HFFc6 (cell line): ENCODE data around the gene ZSCAN21. TPM values are rescaled to one million over a fixed set of nuclear protein-coding genes. Genes with fewer than 3 reads are reported as not detected.

Source experiments
- DNase-seq: peaks from one replicate; pipeline ENCODE4 v3.0.0-alpha.2; 2018
- H3K27ac Mint-ChIP-seq: 2 replicates; pipeline ENCODE4 v1.8.0; 2020; ENCODE audit warnings: mild to moderate bottlenecking, mixed read lengths
- H3K27me3 Mint-ChIP-seq: 2 replicates; pipeline ENCODE4 v1.8.0; 2021; ENCODE audit warnings: mild to moderate bottlenecking, moderate library complexity, mixed read lengths; ENCODE audit not compliant: insufficient read depth
- H3K36me3 Mint-ChIP-seq: 2 replicates; pipeline ENCODE4 v1.8.0; 2021; ENCODE audit warnings: low read depth, mixed read lengths
- H3K4me1 Mint-ChIP-seq: 2 replicates; pipeline ENCODE4 v1.8.0; 2020; ENCODE audit warnings: low read depth, mixed read lengths
- H3K4me3 Mint-ChIP-seq: 2 replicates; pipeline ENCODE4 v1.8.0; 2020; ENCODE audit warnings: mild to moderate bottlenecking, moderate library complexity, mixed read lengths
- H3K9me3 Mint-ChIP-seq: 2 replicates; pipeline ENCODE4 v1.8.0; 2020; ENCODE audit warnings: mild to moderate bottlenecking, mixed read lengths
- CTCF ChIP-seq: fragments of 200-600 bp; sonication (generic); IDR thresholded peaks from 2 replicates; pipeline ENCODE4 v1.5.0; 2021; ENCODE audit warnings: antibody characterized with exemption, mild to moderate bottlenecking
- total RNA-seq, 6 experiments: library from RNA; stranded (reverse); fragmentation: NEBNext Ultra II Directional; extraction: Animal tissue kit (Norgen Biotek cat#: 25700); gene quantifications; 2 replicates in 1 of 6; 3 replicates in 5 of 6; pipeline ENCODE4 v1.2.3, GENCODE V29; 2021

The ZSCAN21 gene
- total RNA-seq, 6 experiments from 2014 or later = 8.2 to 9.8 (median 9.2) TPM

GRCh38 chr7:100093925-100094486 lies 44.4 kb downstream of the ZSCAN21 start:
- peaks cover 66% of the 10 kb centered on the region for H3K4me1 Mint-ChIP-seq
- H3K9me3 Mint-ChIP-seq = no peaks in the 10 kb centered on the region
- H3K4me3 Mint-ChIP-seq = no peak overlapping the region
- no peak for DNase-seq
- TF ChIP-seq CTCF = no peak
- peak overlapping the region; percentile 67 for H3K27ac Mint-ChIP-seq
- peaks cover 2% of the 10 kb centered on the region for H3K27me3 Mint-ChIP-seq
- H3K36me3 Mint-ChIP-seq = peaks cover 74% of the 10 kb centered on the region

DNA sequence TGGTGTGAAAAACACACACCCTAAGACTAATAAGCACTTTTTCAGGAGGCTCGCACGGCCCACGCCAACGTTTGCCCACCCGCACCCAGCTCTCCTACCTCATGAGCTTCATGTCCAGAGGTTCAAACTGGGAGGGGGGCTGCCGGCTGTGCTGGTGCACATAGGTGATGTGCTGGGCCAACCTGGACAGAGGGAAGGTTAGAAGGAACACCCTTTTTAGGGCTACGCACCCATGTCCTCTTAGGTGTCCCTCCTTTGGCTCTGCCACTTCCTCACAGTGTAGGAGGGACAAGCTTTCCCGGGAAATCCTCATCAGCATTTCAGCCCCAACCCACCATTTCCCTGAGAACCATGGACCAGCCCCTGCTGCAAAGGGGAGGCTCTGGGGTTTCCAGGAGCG lies 45.7 kb downstream of the ZSCAN21 start:
- Mint-ChIP-seq H3K27ac (peak overlapping the region; percentile 66), H3K9me3 (no peaks in the 10 kb centered on the region), H3K4me3 (no peak overlapping the region), H3K36me3 (peaks cover 83% of the 10 kb centered on the region), H3K4me1 (peaks cover 66% of the 10 kb centered on the region), H3K27me3 (no peaks in the 10 kb centered on the region; the same call in none of the 2 replicates)
- DNase-seq = no peak
- no peak for TF ChIP-seq CTCF

DNA sequence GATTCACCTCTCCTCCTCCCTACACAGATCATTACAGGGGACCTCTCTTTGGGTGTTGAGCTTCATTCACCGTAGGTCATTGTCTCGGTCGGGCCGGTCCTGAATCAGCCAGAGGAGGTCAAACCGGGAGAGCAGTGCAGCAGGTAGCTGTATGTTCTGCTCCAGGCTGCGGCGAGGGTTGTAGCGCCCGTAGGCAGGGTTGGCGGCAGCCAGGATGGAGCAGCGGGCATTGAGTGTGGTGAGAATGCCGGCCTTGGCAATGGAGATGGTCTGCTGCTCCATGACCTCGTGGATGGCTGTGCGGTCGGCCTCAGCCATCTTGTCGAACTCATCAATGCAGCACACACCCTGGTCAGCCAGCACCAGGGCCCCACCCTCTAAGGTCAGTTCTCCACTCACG lies 46.1 kb downstream of the ZSCAN21 start:
- peak overlapping the region; percentile 66 for H3K27ac Mint-ChIP-seq
- peaks cover 62% of the 10 kb centered on the region for H3K4me1 Mint-ChIP-seq
- DNase-seq = no peak

DNA sequence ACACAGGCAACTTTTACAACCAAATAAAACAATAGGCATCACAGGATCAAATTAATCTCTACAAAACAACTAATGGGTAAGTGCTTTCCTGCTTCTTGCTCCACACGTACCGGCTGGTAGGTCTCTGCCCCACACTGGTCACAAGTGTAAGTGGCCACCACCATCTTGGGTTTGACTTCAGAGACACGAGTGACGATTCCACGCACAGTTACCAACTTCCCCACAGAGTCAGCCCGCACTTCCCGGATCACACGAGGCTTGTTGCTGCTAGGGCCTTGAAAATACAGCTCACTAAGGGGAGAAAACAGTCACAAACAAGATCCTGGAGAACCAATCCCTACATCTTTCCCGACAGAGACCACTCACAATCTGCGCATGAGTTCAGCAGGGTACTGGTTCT lies 49.3 kb downstream of the ZSCAN21 start:
- peaks cover 58% of the 10 kb centered on the region for H3K36me3 Mint-ChIP-seq
- peak overlapping the region; percentile 64 for H3K27ac Mint-ChIP-seq

More for the DNA sequence above, 46.1 kb downstream of the ZSCAN21 start:
- no peaks in the 10 kb centered on the region; the same call in none of the 2 replicates for H3K27me3 Mint-ChIP-seq
- peaks cover 78% of the 10 kb centered on the region for H3K36me3 Mint-ChIP-seq
- H3K9me3 Mint-ChIP-seq = no peaks in the 10 kb centered on the region
- TF ChIP-seq CTCF = no peak
- no peak overlapping the region for H3K4me3 Mint-ChIP-seq

DNA sequence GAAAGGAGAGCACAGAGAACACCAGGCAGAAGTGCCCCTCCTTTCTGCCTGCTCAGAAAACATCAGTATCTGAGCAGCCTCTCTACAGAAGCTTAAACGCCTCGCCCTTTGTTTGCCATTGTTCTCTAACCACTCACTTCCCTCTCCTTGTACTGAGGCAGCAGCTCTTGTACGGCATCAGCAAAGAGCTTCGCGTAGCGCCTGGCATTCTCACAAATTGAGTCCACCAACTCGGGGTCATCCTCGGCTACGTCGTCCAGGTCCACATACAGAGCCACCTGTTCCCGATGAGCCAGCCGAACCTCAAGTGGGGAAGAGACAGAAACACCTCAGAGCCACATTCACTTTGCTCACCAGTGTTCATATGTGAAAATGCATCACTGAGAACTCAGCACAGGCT lies 49.9 kb downstream of the ZSCAN21 start:
- H3K27ac Mint-ChIP-seq = peak overlapping the region; percentile 64
- peak overlapping the region; percentile 90 for H3K4me3 Mint-ChIP-seq
- H3K36me3 Mint-ChIP-seq = peaks cover 60% of the 10 kb centered on the region
- peaks cover 2% of the 10 kb centered on the region for H3K27me3 Mint-ChIP-seq
- DNase-seq = no peak
- no peak for TF ChIP-seq CTCF
- H3K4me1 Mint-ChIP-seq = peaks cover 53% of the 10 kb centered on the region
- no peaks in the 10 kb centered on the region for H3K9me3 Mint-ChIP-seq

More for the DNA sequence above, 49.3 kb downstream of the ZSCAN21 start:
- Mint-ChIP-seq H3K4me3 (peak overlapping the region; percentile 90), H3K27me3 (peaks cover 2% of the 10 kb centered on the region), H3K4me1 (peaks cover 51% of the 10 kb centered on the region), H3K9me3 (no peaks in the 10 kb centered on the region)
- no peak for DNase-seq
- TF ChIP-seq CTCF = no peak
